Immature natural killer cell (primary cell): ENCODE measurements around the gene DRD2. TPM values are rescaled to one million over a fixed set of nuclear protein-coding genes. Genes with fewer than 3 reads are reported as not detected.
A peak's percentile ranks its signal among the peaks of the same experiment; 100 is the strongest.

Source experiments
- DNase-seq, 3 donors: peaks; one replicate each; pipeline ENCODE4 v3.0.0; 2022; ENCODE audit warnings: mixed read lengths in 1 of 3
- H3K27ac Mint-ChIP-seq, 6 donors: one replicate each; pipeline ENCODE4 v1.8.0; 2020; ENCODE audit warnings: mixed read lengths in 6 of 6, mild to moderate bottlenecking in 5 of 6, inconsistent platforms in 4 of 6, moderate library complexity in 3 of 6
- H3K27me3 Mint-ChIP-seq, 3 donors: one replicate each; pipeline ENCODE4 v1.8.0; 2020 to 2021; ENCODE audit warnings: low read depth in 3 of 3, mild to moderate bottlenecking in 3 of 3, mixed read lengths in 3 of 3, moderate library complexity in 3 of 3, inconsistent platforms in 1 of 3
- H3K36me3 Mint-ChIP-seq, 3 donors: one replicate each; pipeline ENCODE4 v1.8.0; 2020; ENCODE audit warnings: mixed read lengths in 3 of 3, inconsistent platforms in 2 of 3, mild to moderate bottlenecking in 2 of 3
- H3K4me1 Mint-ChIP-seq, 2 donors: one replicate each; pipeline ENCODE4 v1.8.0; 2020; ENCODE audit warnings: inconsistent platforms in 2 of 2, mild to moderate bottlenecking in 2 of 2, mixed read lengths in 2 of 2, moderate library complexity in 1 of 2
- H3K4me3 Mint-ChIP-seq, 5 donors: one replicate each; pipeline ENCODE4 v1.8.0; 2020; ENCODE audit warnings: mild to moderate bottlenecking in 5 of 5, mixed read lengths in 5 of 5, inconsistent platforms in 3 of 5, moderate library complexity in 3 of 5
- H3K9me3 Mint-ChIP-seq, 6 donors: one replicate each; pipeline ENCODE4 v1.8.0; 2020; ENCODE audit warnings: mild to moderate bottlenecking in 6 of 6, mixed read lengths in 6 of 6, inconsistent platforms in 4 of 6, moderate library complexity in 3 of 6
- polyA plus RNA-seq, 3 donors: library from polyadenylated mRNA; unstranded; fragments of 300-500 nt; fragmentation: Illumina TruSeq; gene quantifications; one replicate each; pipeline ENCODE4 v1.2.3, GENCODE V29; 2021

DRD2 gene
- polyA plus RNA-seq, 3 donors from 2014 or later, result not detected

DNA sequence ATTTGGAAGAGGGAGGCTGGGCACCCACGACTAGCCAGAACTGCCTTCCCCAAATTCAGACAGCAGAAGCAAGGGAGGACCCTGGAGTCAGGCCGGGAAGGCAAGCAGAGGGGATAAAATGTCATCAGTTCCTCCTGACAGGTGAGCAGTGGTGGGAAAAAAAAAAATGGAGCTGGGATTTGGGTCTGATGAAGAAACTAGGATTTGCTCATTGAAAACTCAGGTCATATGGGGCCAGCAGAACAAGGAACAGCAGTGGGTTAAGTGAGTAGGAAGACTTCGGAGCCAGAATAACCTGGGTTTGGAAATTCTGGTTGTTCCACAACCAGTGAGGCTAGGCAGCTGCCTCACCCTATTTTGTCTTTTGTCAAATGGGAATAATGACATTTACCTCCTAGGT lies 28.9 kb upstream of the DRD2 start:
- H3K4me1 Mint-ChIP-seq, result no peaks in the 10 kb centered on the region
- peaks cover 0 to 2% (median 0%) of the 10 kb centered on the region in 6 donors for H3K9me3 Mint-ChIP-seq
- no peak for DNase-seq
- H3K27ac Mint-ChIP-seq, result no peak overlapping the region
- H3K36me3 Mint-ChIP-seq, result no peaks in the 10 kb centered on the region
- peaks cover 4 to 9% (median 5%) of the 10 kb centered on the region in 3 donors for H3K27me3 Mint-ChIP-seq
- no peak overlapping the region for H3K4me3 Mint-ChIP-seq

DNA sequence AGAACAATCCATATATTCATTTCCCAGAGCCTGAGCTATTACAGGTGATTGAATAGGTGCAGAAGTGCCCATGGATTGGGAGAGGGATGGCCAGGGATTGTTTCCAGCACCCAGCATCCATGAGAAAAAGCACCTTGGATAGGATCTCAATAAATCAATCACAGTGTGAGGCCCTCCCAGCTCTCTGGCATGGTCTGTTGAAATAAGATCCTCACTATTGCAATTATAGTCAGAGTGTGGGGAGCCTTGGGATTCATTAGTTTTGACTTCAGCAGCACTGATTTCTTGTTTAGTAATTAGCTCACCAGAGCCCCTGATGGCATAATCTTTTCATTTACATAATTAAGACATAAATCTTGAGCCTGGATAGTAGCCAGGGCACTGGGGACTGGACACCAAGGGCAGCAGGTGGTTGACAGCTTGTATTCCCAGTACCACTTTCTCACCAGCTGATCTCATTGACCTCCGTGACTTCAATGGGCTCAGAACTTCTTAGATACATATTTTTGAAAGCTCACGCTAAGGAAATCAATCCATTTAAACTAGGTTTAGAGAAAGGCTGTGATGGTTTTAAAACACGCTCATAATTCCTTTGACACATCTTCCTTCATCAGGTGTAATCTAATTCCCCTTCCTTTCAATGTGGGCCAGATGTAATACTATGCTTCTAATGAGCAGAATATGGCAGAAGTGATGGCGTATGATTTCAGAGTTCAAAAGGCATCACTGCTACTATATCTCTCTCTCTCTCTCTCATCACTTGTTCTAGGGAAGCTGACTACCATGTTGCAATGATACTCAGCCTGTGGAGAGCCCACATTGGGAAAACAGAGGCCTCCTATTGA lies 22.1 kb upstream of the DRD2 start:
- Mint-ChIP-seq H3K9me3 (peaks cover 0 to 2% (median 0%) of the 10 kb centered on the region in 6 donors), H3K4me1 (no peaks in the 10 kb centered on the region), H3K27me3 (peaks cover 0 to 4% (median 0%) of the 10 kb centered on the region in 3 donors), H3K36me3 (no peaks in the 10 kb centered on the region), H3K27ac (no peak overlapping the region), H3K4me3 (no peak overlapping the region)
- no peak for DNase-seq

DNA sequence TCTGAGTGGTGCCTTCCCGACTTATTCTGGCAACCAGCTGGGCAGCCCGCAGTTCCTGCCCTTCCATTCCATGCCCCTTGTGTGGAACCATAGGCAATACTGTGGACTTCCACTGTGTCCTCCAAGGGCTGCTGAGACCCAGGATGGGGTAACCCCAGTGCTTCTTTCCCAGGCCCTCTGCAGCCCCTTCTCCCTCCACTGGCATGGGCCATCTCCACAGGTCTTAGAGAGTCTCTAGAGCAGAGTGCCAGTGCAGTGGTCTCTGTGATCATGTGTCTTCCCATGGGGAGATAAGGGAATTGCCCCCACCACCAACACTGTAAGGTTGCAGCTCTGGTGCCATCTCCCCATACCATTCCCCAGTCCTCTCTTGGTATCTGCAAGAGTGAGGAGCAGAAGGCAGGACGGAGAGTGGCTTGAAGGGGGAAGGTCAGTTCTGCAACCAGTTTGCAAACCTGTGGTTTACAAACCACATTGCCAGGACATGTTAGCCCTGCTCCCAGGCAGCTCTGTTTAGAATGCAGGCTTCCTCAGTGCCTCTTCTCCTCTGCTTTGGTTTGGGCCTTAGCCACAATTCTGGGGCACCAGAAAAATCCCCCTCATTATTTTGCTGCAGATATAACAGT lies 20.9 kb upstream of the DRD2 start:
- Mint-ChIP-seq H3K4me1 (no peaks in the 10 kb centered on the region), H3K9me3 (peaks cover 0 to 2% (median 0%) of the 10 kb centered on the region in 6 donors), H3K27me3 (peaks cover 0 to 2% (median 0%) of the 10 kb centered on the region in 3 donors), H3K27ac (no peak overlapping the region), H3K36me3 (no peaks in the 10 kb centered on the region), H3K4me3 (no peak overlapping the region)
- DNase-seq, result no peak

DNA sequence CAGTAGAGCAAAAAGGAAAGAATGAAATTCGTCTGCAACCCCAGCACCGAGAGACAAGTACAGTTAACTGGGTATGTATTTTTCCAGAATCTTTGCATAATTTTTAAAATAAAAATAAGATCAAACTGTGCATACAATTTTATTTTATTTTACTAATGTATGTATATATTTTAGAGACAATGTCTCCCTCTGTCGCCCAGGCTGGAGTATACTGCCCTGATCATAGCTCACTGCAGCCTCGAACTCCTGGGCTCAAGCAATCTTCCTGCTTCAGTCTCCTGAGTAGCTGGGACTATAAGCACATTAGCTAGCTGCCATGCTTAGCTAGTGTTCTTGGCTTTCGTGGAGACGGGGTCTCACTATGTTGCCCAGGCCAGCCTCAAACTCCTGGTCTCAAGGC lies 18.8 kb upstream of the DRD2 start:
- Mint-ChIP-seq H3K9me3 (no peaks in the 10 kb centered on the region), H3K27me3 (peaks cover 0 to 2% (median 0%) of the 10 kb centered on the region in 3 donors), H3K4me3 (no peak overlapping the region), H3K27ac (no peak overlapping the region), H3K4me1 (no peaks in the 10 kb centered on the region), H3K36me3 (no peaks in the 10 kb centered on the region)
- DNase-seq, result no peak

DNA sequence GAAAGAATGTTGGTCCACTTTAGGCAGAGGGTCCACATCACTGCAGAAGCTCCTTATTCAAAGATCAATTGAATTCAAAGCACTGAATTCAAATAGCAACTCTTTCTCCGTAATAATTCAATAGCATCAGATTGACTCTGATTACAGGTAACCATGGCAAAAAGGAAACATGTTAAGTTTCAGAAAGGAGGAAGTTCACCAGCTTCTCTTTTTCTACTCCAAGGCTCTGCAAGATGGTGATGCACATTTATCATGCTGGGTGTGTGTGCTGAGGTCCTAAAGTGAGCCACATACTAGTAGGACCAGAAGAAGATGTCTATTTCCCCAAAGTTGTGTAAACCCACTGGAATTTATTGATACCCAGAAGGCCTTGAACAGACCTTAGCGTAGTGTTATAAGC lies 18.0 kb upstream of the DRD2 start:
- DNase-seq, result no peak
- no peaks in the 10 kb centered on the region for H3K36me3 Mint-ChIP-seq
- no peak overlapping the region for H3K27ac Mint-ChIP-seq
- no peaks in the 10 kb centered on the region for H3K4me1 Mint-ChIP-seq
- no peaks in the 10 kb centered on the region for H3K9me3 Mint-ChIP-seq
- H3K4me3 Mint-ChIP-seq, result no peak overlapping the region
- H3K27me3 Mint-ChIP-seq, result no peaks in the 10 kb centered on the region

DNA sequence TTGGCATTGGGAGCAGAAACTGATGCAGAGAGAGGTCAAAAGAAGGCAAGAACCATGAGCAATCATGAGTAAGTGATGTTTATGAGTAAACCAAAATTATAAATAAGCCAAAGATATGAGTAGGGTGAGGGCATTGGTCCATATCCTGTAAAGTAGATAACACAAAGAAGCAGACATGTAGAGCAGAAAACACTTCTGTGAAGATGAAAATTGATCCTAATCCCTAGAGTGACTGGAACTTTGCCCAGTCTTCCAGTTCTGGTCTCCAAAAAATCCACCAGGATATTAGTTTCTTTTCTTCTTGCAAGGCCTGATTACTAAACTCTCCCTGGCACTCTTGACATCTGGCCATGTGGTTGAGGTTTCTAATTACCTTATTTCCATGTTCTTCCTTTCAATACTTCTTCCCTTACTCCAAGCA lies 13.7 kb upstream of the DRD2 start:
- Mint-ChIP-seq H3K9me3 (peaks cover 0 to 1% (median 0%) of the 10 kb centered on the region in 6 donors), H3K27ac (no peak overlapping the region), H3K4me3 (no peak overlapping the region), H3K4me1 (no peaks in the 10 kb centered on the region), H3K27me3 (peaks cover 0 to 2% (median 0%) of the 10 kb centered on the region in 3 donors), H3K36me3 (no peaks in the 10 kb centered on the region)
- DNase-seq, result no peak

DNA sequence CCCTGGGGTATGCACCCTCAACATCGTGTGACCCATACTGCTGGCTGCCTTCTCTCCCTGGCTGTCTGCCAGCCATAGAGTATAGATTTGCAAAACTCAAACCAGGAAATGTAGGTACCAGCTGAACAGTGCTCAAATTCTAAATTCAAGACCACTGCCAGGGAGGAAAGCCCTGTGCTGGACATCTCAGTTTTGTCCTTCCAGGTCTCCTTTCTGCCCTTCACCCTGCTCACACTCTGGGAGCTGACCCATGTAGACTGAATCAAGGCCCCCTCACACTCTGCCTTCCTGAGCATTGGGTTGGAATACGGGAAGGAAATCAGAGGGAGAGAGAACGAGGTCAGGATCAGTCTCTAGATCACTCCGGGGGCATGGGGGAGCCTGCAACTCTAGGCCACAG lies 12.4 kb upstream of the DRD2 start:
- Mint-ChIP-seq H3K27ac (no peak overlapping the region), H3K4me1 (no peaks in the 10 kb centered on the region), H3K4me3 (no peak overlapping the region), H3K27me3 (peaks cover 0 to 2% (median 0%) of the 10 kb centered on the region in 3 donors), H3K9me3 (peaks cover 0 to 1% (median 0%) of the 10 kb centered on the region in 6 donors), H3K36me3 (no peaks in the 10 kb centered on the region)
- DNase-seq, result no peak

DNA sequence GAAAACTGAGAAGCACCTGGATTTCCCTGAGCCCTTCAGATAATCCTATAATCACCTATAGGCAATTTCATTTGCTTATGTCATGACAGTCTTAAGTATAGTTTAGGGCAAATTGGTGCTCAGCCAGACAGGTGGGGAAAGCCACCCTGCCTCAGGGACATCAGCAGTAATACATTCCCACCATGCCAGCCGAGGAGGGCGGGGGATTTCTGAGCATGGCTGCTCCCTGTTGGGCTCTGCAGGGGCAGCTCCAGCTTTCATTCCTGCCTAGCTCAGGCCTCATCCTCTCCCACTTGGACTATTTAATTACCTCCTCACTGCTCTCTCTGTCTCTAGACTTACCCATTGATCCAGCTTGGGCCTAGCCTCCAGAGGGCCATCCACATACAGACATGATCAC lies 9.0 kb upstream of the DRD2 start:
- Mint-ChIP-seq H3K36me3 (no peaks in the 10 kb centered on the region), H3K4me3 (no peak overlapping the region), H3K4me1 (no peaks in the 10 kb centered on the region), H3K27me3 (peaks cover 6 to 8% (median 7%) of the 10 kb centered on the region in 3 donors), H3K27ac (no peak overlapping the region), H3K9me3 (peaks cover 0 to 1% (median 0%) of the 10 kb centered on the region in 6 donors)
- DNase-seq, result no peak

DNA sequence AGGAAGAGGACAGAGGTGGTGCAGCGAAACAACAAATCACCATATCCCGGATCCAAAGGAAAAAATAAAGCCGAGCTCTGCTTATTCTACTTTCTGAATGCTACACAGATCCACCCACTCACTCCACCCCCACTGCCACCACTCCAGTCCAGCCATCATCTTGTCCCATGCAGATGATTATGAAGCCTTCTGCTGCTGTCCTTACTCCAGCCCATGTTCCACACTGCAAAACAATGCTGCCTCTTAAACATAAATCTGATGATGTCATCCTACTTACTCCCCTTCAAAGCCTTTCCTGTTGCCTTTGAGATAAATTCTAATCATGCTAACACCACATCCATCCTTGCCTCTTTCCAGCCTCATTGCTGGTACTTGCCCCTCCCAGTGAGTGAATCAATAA lies 6.5 kb upstream of the DRD2 start:
- Mint-ChIP-seq H3K27me3 (peaks cover 9 to 17% (median 13%) of the 10 kb centered on the region in 3 donors), H3K4me3 (no peak overlapping the region), H3K27ac (no peak overlapping the region), H3K36me3 (no peaks in the 10 kb centered on the region), H3K4me1 (no peaks in the 10 kb centered on the region), H3K9me3 (peaks cover 0 to 4% (median 0%) of the 10 kb centered on the region in 6 donors)
- no peak for DNase-seq

DNA sequence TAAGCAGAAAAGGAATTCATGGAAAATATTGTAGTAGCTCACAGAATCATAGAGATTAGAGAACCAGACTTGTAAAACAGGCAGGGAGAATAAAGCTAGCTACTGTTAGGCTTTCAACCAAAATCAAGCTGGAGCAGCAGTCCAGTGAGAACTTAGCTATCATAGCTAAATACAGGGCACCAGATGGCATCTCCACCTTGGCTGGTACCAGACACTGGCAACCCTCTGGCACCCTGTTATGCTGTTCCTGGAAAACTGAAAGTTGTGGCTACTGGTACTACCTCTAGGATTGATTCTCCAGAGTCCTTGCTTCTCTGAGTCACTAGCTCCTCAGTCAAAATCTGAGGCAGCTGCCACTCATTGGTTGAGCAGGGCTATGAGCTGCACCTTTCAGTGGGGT lies 6.0 kb upstream of the DRD2 start:
- no peak for DNase-seq
- Mint-ChIP-seq H3K27me3 (peaks cover 9 to 20% (median 13%) of the 10 kb centered on the region in 3 donors), H3K27ac (no peak overlapping the region), H3K4me1 (peaks cover 0 to under 1% of the 10 kb centered on the region in 2 donors), H3K36me3 (no peaks in the 10 kb centered on the region), H3K4me3 (no peak overlapping the region), H3K9me3 (peaks cover 0 to 5% (median 0%) of the 10 kb centered on the region in 6 donors)

DNA sequence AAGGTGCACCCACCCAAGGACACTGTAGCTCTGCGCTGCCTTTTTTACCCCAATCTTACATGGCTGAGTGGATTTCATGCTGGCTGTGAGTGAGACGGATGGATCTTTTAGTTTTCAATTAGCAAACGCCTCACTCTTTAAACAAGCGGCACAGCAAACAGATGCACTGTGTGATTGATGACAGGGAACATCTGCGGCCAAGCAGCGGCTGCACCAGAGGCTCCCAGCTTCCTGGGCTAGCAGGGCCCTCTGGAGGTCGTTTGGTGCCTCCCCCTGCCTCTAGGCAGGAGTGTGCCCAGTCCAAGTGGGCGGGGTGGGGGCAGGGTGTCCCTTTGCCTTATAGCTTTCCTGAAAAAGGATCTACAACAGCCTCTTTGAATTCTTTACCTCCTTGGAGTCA lies 2.1 kb upstream of the DRD2 start:
- no peak overlapping the region for H3K4me3 Mint-ChIP-seq
- H3K36me3 Mint-ChIP-seq, result no peaks in the 10 kb centered on the region
- peaks cover 5 to 12% of the 10 kb centered on the region in 2 donors for H3K4me1 Mint-ChIP-seq
- peaks cover 0 to 10% (median under 1%) of the 10 kb centered on the region in 6 donors for H3K9me3 Mint-ChIP-seq
- no peak overlapping the region for H3K27ac Mint-ChIP-seq
- peaks cover 17 to 38% (median 20%) of the 10 kb centered on the region in 3 donors for H3K27me3 Mint-ChIP-seq
- DNase-seq, result no peak

DNA sequence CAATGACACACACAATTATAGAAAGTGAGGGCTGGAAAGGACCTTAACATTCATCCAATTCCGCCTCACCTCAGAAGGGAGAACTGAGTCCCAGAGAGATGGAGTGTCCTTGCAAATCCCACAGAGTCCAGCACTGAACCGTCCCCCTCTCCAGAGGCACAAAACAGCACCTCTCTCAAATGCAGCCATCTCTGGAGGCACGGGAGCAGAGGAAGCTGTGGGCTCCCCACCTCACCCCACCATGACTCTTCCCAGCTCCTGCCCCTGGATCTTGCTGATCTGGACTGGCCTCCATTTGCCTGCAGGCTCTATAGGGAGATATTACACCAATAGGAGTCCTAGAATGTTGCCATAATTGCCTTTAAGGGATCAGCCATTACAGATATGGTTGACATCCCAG lies 1.4 kb upstream of the DRD2 start:
- no peaks in the 10 kb centered on the region for H3K36me3 Mint-ChIP-seq
- H3K27ac Mint-ChIP-seq, result no peak overlapping the region
- H3K27me3 Mint-ChIP-seq, result peaks cover 17 to 43% (median 20%) of the 10 kb centered on the region in 3 donors
- no peak for DNase-seq
- peaks cover 0 to 10% (median under 1%) of the 10 kb centered on the region in 6 donors for H3K9me3 Mint-ChIP-seq
- H3K4me1 Mint-ChIP-seq, result peaks cover 5 to 12% of the 10 kb centered on the region in 2 donors
- H3K4me3 Mint-ChIP-seq, result no peak overlapping the region

DNA sequence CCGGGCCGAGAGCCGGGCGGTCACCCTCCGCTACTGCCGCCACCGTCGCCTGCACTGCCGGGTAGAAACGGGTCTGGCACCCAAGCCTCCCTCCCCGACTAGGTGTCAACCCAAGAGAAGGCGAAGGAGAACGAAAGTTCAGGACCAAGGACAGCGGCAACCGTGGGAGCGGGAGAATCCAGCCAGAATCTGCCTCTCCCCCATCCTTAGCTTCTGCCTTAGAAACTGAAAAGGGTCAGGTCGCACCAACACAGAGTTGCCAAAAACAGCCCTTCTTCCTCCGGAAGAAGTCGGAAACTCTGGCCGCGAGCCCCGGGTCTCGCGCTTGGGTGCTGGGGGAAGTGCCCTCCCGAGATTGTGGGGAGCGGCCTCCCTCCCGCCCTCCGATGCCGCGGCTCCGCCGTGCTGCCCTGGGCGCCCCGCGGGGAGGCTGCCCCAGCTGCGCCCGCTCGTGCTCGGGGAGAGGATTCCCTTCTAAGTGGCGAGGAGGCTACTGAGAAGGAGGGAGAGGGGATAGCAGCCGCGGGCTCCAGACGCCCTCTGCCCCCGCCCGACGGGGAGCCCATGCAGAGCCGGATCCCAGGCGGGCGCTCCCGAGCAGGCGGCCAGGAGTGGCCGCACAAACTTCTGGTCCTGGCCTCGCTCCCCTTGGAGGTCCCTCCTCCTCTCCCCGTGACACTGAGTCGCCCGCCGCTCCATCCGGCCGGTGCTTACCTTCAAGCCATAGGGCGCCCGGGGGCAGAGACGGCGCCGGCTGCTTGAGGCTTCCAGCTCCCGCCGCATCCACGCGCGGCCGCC lies 637 bp downstream of the DRD2 start:
- DNase-seq, result peak; percentile 6 to 33 (median 28)
- Mint-ChIP-seq H3K4me3 (peak overlapping the region in 3 of 5 donors; percentile 28 to 56 (median 41)), H3K27ac (no peak overlapping the region), H3K4me1 (peaks cover 5 to 12% of the 10 kb centered on the region in 2 donors), H3K36me3 (no peaks in the 10 kb centered on the region), H3K27me3 (peaks cover 13 to 38% (median 17%) of the 10 kb centered on the region in 3 donors), H3K9me3 (peaks cover 0 to 10% (median under 1%) of the 10 kb centered on the region in 6 donors)
